NCI-H774 (cell line): ENCODE data around the gene CCDC73.

Experiments
- DNase-seq: peaks from one replicate; lab custom pipeline; 2025; lab: John Stamatoyannopoulos, UW

The CCDC73 gene

GRCh38 chr11:32586576-32587190, 207.8 kb downstream of the CCDC73 start:
- DNase-seq = no peak

- DNase-seq = no peak
Measured at GRCh38 chr11:32584921-32585320, 209.5 kb downstream of the CCDC73 start.

DNA sequence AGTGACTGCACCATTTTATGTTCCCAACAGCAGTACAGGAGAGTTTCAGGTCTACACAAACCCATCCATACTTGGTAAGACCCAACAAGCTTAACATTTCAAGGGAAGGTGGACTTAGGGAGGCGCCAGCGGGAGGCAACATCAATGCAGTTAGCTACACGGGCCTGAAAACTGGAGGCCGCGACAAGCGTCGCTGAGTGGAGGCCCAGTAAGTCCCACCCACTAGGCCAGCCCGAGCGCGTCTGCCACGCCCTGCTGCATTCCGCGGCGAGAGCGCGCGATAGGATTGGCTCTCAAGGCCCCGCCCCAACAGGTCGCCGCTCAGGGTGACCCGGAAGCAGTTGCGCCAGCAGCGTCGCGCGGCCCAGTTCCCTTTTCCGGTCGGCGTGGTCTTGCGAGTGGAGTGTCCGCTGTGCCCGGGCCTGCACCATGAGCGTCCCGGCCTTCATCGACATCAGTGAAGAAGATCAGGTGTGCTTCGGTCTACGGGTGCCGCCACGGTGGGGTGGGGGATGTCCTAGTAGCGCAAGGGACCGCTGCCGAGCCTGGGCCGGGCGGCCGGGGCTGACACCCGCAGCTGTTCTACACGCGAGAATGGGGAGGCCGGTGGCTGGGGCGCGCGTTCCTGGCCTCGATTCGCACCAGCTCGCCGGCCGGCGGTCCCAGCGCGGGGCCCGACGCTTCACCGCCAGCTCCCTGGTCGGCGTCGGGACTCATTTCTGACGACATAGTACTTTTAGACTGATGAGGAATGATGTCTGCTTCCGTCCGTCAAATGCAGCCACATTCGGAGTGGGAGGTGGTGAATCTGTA, 210.8 kb downstream of the CCDC73 start, which contains the start of gene EIF3M:
Gene EIF3M (plus strand): TSS at position 373 of the 813 bp plus-strand sequence. CDS start 57 bp downstream, at position 430.
- peak; percentile 93 for DNase-seq

GRCh38 chr11:32581556-32581955, 212.9 kb downstream of the CCDC73 start:
- no peak for DNase-seq

GRCh38 chr11:32580967-32581366, 213.5 kb downstream of the CCDC73 start:
- no peak for DNase-seq

GRCh38 chr11:32576456-32576855, 218.0 kb downstream of the CCDC73 start:
- no peak for DNase-seq

DNA sequence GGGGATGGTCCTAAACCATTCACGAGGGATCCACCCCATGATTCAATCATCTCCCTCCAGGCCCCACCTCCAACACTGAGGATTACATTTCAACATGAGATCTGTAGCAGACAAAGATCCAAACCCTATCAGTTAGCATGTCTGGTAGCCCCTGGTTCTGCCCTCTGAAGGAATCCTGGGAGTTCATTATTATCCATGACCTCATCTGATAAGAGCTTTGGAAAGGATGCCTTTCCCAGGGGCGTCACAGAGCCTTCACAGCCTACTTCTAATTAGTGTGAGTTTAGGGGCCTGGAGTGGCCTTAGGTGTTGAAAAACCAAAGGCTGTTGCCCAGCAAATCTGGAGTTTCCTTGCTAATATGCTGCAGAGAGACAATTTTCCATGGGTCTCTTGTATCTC, 219.4 kb downstream of the CCDC73 start:
- no peak for DNase-seq

DNA sequence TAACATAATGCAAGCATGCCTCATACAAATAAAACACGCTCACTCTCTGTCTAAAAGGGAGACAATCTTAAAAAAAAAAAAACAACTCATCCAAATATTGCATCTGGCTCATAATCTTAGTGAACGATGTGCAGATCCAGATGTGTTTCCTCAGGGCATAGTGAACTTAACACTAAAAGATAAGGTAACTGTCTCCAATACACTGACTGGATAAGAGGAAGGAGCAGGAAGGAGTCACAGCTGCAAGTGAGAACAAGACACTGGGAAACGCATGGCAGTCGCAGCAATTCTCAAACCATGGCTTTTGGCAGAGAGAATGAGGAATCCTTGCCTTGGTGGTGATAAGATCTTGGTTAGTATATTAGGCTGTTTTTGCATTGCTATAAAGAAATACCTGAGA, 220.0 kb downstream of the CCDC73 start:
- no peak for DNase-seq

DNA sequence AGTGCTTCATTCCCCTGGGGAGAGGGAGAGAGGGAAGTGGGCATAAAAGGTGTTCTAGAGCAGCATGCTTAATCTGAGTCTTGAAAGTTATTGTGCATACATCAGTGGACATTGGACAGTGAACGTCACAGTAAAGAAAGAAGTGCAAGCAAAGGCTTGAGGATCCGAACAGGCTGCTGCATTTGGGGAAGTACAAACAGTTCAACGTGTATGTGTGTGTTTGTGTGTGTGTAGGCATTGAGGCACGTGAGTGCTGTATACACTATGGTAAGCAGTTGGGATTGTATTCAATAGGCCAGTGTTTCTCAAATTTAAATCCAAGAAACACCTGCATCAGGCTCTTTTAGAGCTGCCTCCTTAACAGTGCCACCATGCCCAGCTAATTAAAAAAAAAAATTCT, 221.2 kb downstream of the CCDC73 start:
- DNase-seq = no peak

- DNase-seq = no peak
Measured at GRCh38 chr11:32571039-32571438, 223.4 kb downstream of the CCDC73 start.

DNA sequence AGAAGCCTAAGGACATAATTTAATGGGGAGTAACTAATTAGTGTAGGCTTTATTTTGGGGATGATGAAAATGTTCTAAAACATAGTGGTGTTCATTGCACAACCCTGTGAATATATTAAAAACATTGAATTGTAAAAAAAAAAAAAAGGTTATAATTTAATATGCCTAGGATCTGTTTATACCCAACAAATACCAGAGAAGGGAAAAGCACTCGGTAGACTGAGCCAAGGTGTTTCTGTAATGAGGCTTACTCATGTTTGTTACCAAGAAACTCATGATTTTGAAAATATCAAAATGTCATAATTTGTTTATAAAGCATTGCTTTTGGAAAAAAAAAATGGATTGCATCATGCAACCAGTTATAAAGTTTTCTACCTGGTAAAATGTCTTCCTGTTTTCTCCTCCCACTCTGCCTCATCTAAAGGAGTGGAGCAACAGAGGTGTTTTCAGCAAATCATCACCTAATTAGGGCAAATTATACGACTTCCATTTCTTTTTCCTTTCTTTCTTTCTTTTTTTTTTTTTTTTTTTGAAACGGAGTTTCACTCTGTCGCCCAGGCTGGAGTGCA, 225.1 kb downstream of the CCDC73 start:
- DNase-seq = no peak

DNA sequence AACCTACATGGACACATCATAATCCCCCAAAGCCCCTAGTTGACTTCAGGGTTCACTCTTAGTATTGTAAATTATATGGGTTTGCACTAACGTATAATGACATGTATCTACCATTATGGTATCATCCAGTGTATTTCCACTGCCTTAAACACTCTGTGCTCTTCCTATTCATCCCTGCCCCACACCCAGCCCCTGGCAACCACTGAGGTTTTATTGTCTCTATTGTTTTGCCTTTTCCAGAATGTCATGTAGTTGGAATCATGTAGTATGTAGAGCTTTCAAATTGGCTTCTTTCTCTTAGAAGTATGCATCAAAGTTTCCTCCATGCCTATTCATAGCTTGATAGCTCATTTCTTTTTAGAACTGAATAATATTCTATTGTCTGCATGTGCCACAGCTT, 227.3 kb downstream of the CCDC73 start:
- no peak for DNase-seq

DNA sequence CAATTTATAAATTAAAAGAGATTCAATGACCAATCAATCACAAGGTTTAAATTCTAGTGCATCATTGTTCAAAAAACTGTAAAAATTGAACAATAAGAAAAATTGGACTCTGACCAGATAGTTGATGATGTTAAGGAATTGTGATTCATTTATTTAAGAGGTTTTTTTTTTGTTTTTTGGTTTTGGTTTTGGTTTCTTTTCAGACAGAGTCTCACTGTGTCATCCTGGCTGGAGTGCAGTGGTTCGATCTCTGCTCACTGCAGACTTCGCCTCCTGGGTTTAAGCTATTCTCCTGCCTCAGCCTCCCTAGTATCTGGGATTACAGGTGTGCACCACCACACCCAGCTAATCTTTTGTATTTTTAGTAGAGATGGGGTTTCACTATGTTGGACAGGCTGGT, 227.9 kb downstream of the CCDC73 start:
- DNase-seq = no peak

- DNase-seq = no peak
Measured at GRCh38 chr11:32563600-32563959, 230.9 kb downstream of the CCDC73 start.

- DNase-seq = no peak
Measured at GRCh38 chr11:32562839-32563599, 231.4 kb downstream of the CCDC73 start.

DNA sequence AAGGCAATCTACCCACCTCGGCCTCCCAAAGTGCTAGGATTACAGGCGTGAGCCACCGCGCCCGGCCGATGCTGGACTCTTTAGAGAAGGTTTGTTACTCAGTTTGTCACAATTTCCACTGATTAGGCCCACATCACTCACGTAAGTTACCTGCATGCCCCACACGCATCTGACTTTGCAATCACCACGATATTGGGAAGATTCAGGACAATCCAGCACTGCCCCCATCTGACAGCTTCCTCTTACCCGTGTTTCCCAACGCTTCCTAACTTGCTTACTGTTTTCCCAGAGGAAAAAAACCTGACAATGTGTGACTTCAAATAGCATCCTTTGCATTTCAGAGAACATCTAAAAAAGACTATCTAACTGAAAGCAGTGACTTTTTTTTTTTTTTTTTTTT, 232.6 kb downstream of the CCDC73 start:
- DNase-seq = no peak

DNA sequence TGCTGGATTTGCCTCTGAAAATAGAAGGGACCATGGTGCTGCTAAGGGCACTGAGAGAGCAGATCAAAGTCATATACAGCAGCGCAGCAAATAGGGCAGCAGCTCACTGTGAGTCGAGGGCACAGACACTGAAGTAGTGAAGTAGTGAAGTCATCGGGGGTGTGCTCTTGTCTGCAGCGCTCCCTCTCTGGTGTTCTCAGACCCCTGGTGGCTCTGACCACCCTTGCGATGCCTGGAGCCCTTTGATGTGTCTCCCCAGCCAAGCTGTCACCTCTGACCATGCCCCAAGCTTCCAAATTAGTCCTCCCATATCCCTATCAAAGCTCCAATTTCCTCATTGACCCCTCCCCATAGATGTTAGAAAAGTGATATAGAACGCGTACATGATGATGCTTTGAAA, 238.6 kb downstream of the CCDC73 start:
- no peak for DNase-seq

- DNase-seq = no peak
Measured at GRCh38 chr11:32555091-32555490, 239.4 kb downstream of the CCDC73 start.
